ENCODE results near the gene ITGA1. TPM values are rescaled to one million over a fixed set of nuclear protein-coding genes. Genes with fewer than 3 reads are reported as not detected.
A peak's percentile ranks its signal among the peaks of the same experiment; 100 is the strongest.

Gene ITGA1
- polyA plus RNA-seq, 3 donors = 0.33 to 0.89 (median 0.79) TPM

GRCh38 chr5:52821901-52822300 lies 34.2 kb downstream of the ITGA1 start:
- no peak for DNase-seq
- intact Hi-C loops (cut with micrococcal nuclease) = no loop called here
- H3K4me2 ChIP-seq (replicated peaks; ENCODE audit: extremely low read depth, low read length, poor library complexity, severe bottlenecking) = no peak overlapping the region
- WGBS (ENCODE audit: insufficient coverage) = no CpG with 5 or more reads among the region's 1 CpG
- Mint-ChIP-seq H3K9me3 (no peaks in the 10 kb centered on the region), H3K4me1 (peaks cover 12% of the 10 kb centered on the region), H3K36me3 (no peaks in the 10 kb centered on the region), H3K27ac (no peak overlapping the region), H3K4me3 (no peak overlapping the region), H3K27me3 (ENCODE audit: low read depth in 3 of 3) (no peaks in the 10 kb centered on the region)
- peaks cover 6 to 13% of the 10 kb centered on the region in 2 donors for H3K4me1 ChIP-seq (ENCODE audit: control insufficient read depth in 1 of 2, insufficient read depth in 2 of 2, low read length in 2 of 2)
- H2AFZ ChIP-seq (ENCODE audit: insufficient read depth, low read depth, low read length, poor library complexity, severe bottlenecking) = no peak overlapping the region
- H3K79me2 ChIP-seq (ENCODE audit: insufficient read depth, low read length) = no peaks in the 10 kb centered on the region
- H3K36me3 ChIP-seq (replicated peaks in 1 of 2; ENCODE audit: control insufficient read depth in 1 of 2, insufficient read depth in 2 of 2, low read length in 2 of 2) = no peaks in the 10 kb centered on the region
- no peaks in the 10 kb centered on the region for H4K20me1 ChIP-seq (ENCODE audit: insufficient read depth, low read length)
- H3K27me3 ChIP-seq (ENCODE audit: control insufficient read depth in 2 of 2, insufficient read depth in 2 of 2, low read length in 2 of 2) = no peaks in the 10 kb centered on the region
- no peak overlapping the region for H3K27ac ChIP-seq (ENCODE audit: low read depth in 1 of 2, low read length in 2 of 2)
- no peaks in the 10 kb centered on the region for H3K9me3 ChIP-seq (replicated peaks in 1 of 2; ENCODE audit: control insufficient read depth in 1 of 2, insufficient read depth in 1 of 2, low read length in 2 of 2)
- TF ChIP-seq, protein P1, sequence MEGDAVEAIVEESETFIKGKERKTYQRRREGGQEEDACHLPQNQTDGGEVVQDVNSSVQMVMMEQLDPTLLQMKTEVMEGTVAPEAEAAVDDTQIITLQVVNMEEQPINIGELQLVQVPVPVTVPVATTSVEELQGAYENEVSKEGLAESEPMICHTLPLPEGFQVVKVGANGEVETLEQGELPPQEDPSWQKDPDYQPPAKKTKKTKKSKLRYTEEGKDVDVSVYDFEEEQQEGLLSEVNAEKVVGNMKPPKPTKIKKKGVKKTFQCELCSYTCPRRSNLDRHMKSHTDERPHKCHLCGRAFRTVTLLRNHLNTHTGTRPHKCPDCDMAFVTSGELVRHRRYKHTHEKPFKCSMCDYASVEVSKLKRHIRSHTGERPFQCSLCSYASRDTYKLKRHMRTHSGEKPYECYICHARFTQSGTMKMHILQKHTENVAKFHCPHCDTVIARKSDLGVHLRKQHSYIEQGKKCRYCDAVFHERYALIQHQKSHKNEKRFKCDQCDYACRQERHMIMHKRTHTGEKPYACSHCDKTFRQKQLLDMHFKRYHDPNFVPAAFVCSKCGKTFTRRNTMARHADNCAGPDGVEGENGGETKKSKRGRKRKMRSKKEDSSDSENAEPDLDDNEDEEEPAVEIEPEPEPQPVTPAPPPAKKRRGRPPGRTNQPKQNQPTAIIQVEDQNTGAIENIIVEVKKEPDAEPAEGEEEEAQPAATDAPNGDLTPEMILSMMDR (IDR thresholded peaks at IDR 0.05) = no peak
- H3K4me3 ChIP-seq (replicated peaks in 1 of 3; ENCODE audit: low read depth in 2 of 3, low read length in 3 of 3) = no peak overlapping the region
- H3K9ac ChIP-seq (ENCODE audit: insufficient read depth, low read length, poor library complexity, severe bottlenecking) = no peak overlapping the region

DNA sequence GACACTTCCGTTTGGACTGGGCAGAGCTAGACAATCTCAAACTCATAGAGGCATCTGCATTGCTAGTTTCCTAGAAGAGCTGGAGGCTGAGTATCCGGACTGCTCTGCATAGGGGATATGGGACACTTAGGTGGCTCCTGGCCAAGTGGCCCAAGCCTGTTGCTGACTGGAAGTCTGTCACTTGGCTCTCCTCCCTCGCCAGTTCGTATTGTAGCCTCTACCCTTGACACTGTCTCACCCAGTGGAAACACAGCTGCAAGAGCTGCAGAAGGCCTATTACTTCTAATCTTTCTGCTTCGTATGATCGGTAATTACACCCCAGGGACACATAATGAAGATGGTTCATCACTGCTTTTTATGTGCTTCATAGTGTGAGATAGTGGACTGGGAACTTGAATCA lies 34.7 kb downstream of the ITGA1 start:
- no peaks in the 10 kb centered on the region for H3K27me3 ChIP-seq (ENCODE audit: control insufficient read depth in 2 of 2, insufficient read depth in 2 of 2, low read length in 2 of 2)

More for the DNA sequence above, 34.7 kb downstream of the ITGA1 start:
- peaks cover 12% of the 10 kb centered on the region for H3K4me1 Mint-ChIP-seq
- peak overlapping the region in 1 of 7 donors; percentile 31 for H3K27ac Mint-ChIP-seq
- H3K27me3 Mint-ChIP-seq (ENCODE audit: low read depth in 3 of 3) = no peaks in the 10 kb centered on the region
- Histone ChIP-seq H3K79me2 (ENCODE audit: insufficient read depth, low read length) (no peaks in the 10 kb centered on the region), H3K9ac (ENCODE audit: insufficient read depth, low read length, poor library complexity, severe bottlenecking) (no peak overlapping the region), H3K4me2 (replicated peaks; ENCODE audit: extremely low read depth, low read length, poor library complexity, severe bottlenecking) (no peak overlapping the region), H3K9me3 (replicated peaks in 1 of 2; ENCODE audit: control insufficient read depth in 1 of 2, insufficient read depth in 1 of 2, low read length in 2 of 2) (no peaks in the 10 kb centered on the region), H3K4me1 (ENCODE audit: control insufficient read depth in 1 of 2, insufficient read depth in 2 of 2, low read length in 2 of 2) (peaks cover 6 to 13% of the 10 kb centered on the region in 2 donors), H3K36me3 (replicated peaks in 1 of 2; ENCODE audit: control insufficient read depth in 1 of 2, insufficient read depth in 2 of 2, low read length in 2 of 2) (no peaks in the 10 kb centered on the region), H4K20me1 (ENCODE audit: insufficient read depth, low read length) (no peaks in the 10 kb centered on the region), H3K27ac (ENCODE audit: low read depth in 1 of 2, low read length in 2 of 2) (no peak overlapping the region), H2AFZ (ENCODE audit: insufficient read depth, low read depth, low read length, poor library complexity, severe bottlenecking) (no peak overlapping the region), H3K4me3 (replicated peaks in 1 of 3; ENCODE audit: low read depth in 2 of 3, low read length in 3 of 3) (no peak overlapping the region)
- intact Hi-C loops (cut with micrococcal nuclease) = no loop called here
- WGBS (ENCODE audit: insufficient coverage) = 100% methylated on average over 2 of the region's 6 CpGs
- no peaks in the 10 kb centered on the region for H3K36me3 Mint-ChIP-seq
- H3K4me3 Mint-ChIP-seq = no peak overlapping the region
- TF ChIP-seq, protein P1 (IDR thresholded peaks at IDR 0.05) = no peak
- no peak for DNase-seq
- no peaks in the 10 kb centered on the region for H3K9me3 Mint-ChIP-seq

Measured in CD14-positive monocyte (primary cell).